GM23248 (cell line): ENCODE results near the gene OR10R2. TPM values are rescaled to one million over a fixed set of nuclear protein-coding genes. Genes with fewer than 3 reads are reported as not detected.
A peak's percentile ranks its signal among the peaks of the same experiment; 100 is the strongest.

Experiments
- DNase-seq: peaks from one replicate; pipeline ENCODE4 v3.0.0-alpha.2; 2015
- H2AFZ ChIP-seq: fragments of 200-600 bp; sonication (generic); 2 replicates; pipeline ENCODE4 v1.6.1; 2016; ENCODE audit warnings: antibody characterized with exemption
- H3F3A ChIP-seq: fragments of 200-600 bp; sonication (generic); 2 replicates; pipeline ENCODE4 v1.6.1; 2016; ENCODE audit warnings: mild to moderate bottlenecking, antibody characterized with exemption, mixed run types; ENCODE audit not compliant: insufficient read depth
- H3K27ac ChIP-seq: fragments of 200-600 bp; sonication (generic); 2 replicates; pipeline ENCODE4 v1.5.1; 2016; ENCODE audit warnings: mild to moderate bottlenecking
- H3K27me3 ChIP-seq: fragments of 200-600 bp; sonication (generic); replicated peaks from 2 replicates; pipeline ENCODE4 v1.6.1; 2016; ENCODE audit warnings: mild to moderate bottlenecking; ENCODE audit not compliant: insufficient read depth
- H3K36me3 ChIP-seq: fragments of 200-600 bp; sonication (generic); 2 replicates; pipeline ENCODE4 v1.6.1; 2016; ENCODE audit warnings: low read depth, mild to moderate bottlenecking
- H3K4me1 ChIP-seq: fragments of 200-600 bp; sonication (generic); 2 replicates; pipeline ENCODE4 v1.6.1; 2016; ENCODE audit warnings: mild to moderate bottlenecking; ENCODE audit not compliant: insufficient read depth
- H3K4me2 ChIP-seq: fragments of 200-600 bp; sonication (generic); one replicate; pipeline ENCODE4 v1.6.1; 2016; ENCODE audit warnings: mild to moderate bottlenecking; ENCODE audit not compliant: unreplicated experiment
- H3K4me3 ChIP-seq: fragments of 200-600 bp; sonication (generic); 2 replicates; pipeline ENCODE4 v1.5.1; 2016; ENCODE audit warnings: mild to moderate bottlenecking
- H3K79me2 ChIP-seq: fragments of 200-600 bp; sonication (generic); 2 replicates; pipeline ENCODE4 v1.6.1; 2016; ENCODE audit warnings: mild to moderate bottlenecking; ENCODE audit not compliant: insufficient read depth
- H3K9ac ChIP-seq: fragments of 200-600 bp; sonication (generic); 2 replicates; pipeline ENCODE4 v1.6.1; 2016; ENCODE audit warnings: mild to moderate bottlenecking
- H3K9me2 ChIP-seq: fragments of 200-600 bp; sonication (generic); 2 replicates; pipeline ENCODE4 v1.6.1; 2016; ENCODE audit warnings: mixed run types, mild to moderate bottlenecking, moderate library complexity; ENCODE audit not compliant: insufficient read depth
- H3K9me3 ChIP-seq: fragments of 200-600 bp; sonication (generic); one replicate; pipeline ENCODE4 v1.6.1; 2017; ENCODE audit warnings: low read depth
- H4K20me1 ChIP-seq: fragments of 200-600 bp; sonication (generic); 2 replicates; pipeline ENCODE4 v1.6.0; 2016; ENCODE audit not compliant: insufficient read depth
- EZH2 ChIP-seq: fragments of 200-600 bp; sonication (generic); IDR thresholded peaks from 2 replicates; pipeline ENCODE4 v1.6.1; 2018; ENCODE audit warnings: antibody characterized with exemption, mild to moderate bottlenecking; ENCODE audit not compliant: insufficient read depth, poor library complexity, severe bottlenecking
- EZH2phosphoT487 ChIP-seq: fragments of 200-600 bp; sonication (generic); IDR thresholded peaks from 2 replicates; pipeline ENCODE4 v1.6.1; 2018; ENCODE audit warnings: antibody characterized with exemption, moderate library complexity, mild to moderate bottlenecking, low read depth; ENCODE audit not compliant: insufficient read depth
- WGBS, 2 experiments: methylation state at CpG; one replicate each; pipeline ENCODE4 v1.1.6; 2015 to 2017; ENCODE audit warnings: low lambda C conversion rate in 2 of 2, low coverage in 1 of 2; ENCODE audit errors: missing lambda C conversion rate in 2 of 2; 5-methylcytosine and 5-hydroxymethylcytosine counted together
- in situ Hi-C: fragments of 300-500 bp; cut with MboI; formaldehyde crosslinking; loops from 2 replicates; pipeline ENCODE4 v1.15.0; 2020
- polyA plus RNA-seq: library from polyadenylated mRNA; unstranded; fragments of >200 nt; fragmentation: Nextera tagmentation; extraction: Ambion mirVana; gene quantifications from 2 replicates; pipeline ENCODE4 v1.2.1, GENCODE V29; 2016
- total RNA-seq: library from RNA; depleted of rRNA; stranded (reverse); fragments of >200 nt; shearing (Covaris generic); gene quantifications from 2 replicates; pipeline ENCODE4 v1.2.3, GENCODE V29; 2014

The OR10R2 gene
- total and polyA plus RNA-seq, 2 experiments from 2014 or later: not detected

DNA sequence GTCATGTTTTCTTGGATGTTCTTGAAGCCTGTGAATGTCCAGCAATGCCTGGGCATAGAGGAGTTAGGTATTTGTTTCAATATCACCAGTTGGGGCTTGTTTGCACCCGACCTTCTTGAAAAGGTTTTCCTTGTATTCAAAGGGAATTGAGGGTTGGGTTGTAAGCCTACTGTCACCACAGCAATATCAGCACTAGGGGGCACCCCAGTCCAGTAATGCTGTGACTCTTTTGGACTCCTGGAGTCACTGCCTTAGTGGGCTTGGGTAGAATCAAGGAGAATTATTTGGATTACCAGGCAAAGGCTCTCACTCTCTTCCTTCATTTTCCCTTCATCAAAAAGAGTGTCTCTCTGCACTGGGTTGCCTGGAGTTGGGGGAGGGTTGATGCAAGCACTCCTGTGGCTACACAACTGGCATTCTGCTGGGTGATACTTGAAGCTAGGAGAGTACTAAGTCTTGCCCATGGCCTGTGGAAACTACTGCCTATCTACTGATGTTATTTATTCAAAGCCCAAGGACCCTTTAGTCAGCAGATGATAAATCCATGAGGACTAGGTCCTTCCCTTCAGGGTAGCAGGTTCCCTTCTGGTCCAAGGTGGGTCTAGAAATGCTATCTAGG lies 34.5 kb downstream of the OR10R2 start:
- Histone ChIP-seq H3K79me2 (no peaks in the 10 kb centered on the region), H3K4me2 (no peak overlapping the region), H3K36me3 (no peaks in the 10 kb centered on the region), H2AFZ (no peak overlapping the region), H3K9me3 (no peaks in the 10 kb centered on the region), H3K9me2 (no peaks in the 10 kb centered on the region), H3K4me3 (no peak overlapping the region), H3K4me1 (no peaks in the 10 kb centered on the region), H3F3A (no peaks in the 10 kb centered on the region), H4K20me1 (no peaks in the 10 kb centered on the region), H3K27ac (no peak overlapping the region), H3K9ac (no peak overlapping the region), H3K27me3 (no peaks in the 10 kb centered on the region)
- WGBS, 2 experiments: 0 to 7% methylated on average over 1 of the region's 1 CpG
- no peak for TF ChIP-seq EZH2phosphoT487
- no peak for TF ChIP-seq EZH2
- peak; percentile 37 for DNase-seq
- in situ Hi-C loops: no loop called here

DNA sequence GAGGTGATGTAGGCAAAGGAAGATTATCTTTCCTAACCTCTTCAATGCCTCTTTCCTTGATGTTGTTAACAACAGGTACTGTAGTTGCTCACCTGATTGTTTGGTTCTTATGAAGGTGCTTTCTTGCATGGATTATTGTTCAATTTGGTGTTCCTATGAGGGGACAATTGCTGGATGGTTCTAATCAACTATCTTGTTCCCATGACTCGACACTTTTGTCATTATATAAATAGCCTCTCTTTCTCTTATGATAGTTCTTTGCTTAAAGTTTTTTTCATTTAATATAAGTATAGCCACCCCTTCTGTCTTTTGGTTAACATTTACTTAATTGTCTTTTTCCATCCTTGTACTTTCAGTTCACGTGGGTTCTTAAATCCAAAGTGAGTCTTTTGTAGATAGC lies 35.5 kb downstream of the OR10R2 start:
- Histone ChIP-seq H3K36me3 (no peaks in the 10 kb centered on the region), H3K79me2 (no peaks in the 10 kb centered on the region), H3K9me2 (no peaks in the 10 kb centered on the region), H3K4me1 (no peaks in the 10 kb centered on the region), H3F3A (no peaks in the 10 kb centered on the region), H3K9ac (no peak overlapping the region), H3K4me3 (no peak overlapping the region), H3K27ac (no peak overlapping the region), H4K20me1 (no peaks in the 10 kb centered on the region), H3K27me3 (no peaks in the 10 kb centered on the region), H2AFZ (no peak overlapping the region), H3K4me2 (no peak overlapping the region), H3K9me3 (no peaks in the 10 kb centered on the region)
- WGBS, 2 experiments: 10 to 21% methylated on average over 2 of the region's 2 CpGs
- in situ Hi-C loops: no loop called here
- TF ChIP-seq EZH2: no peak
- TF ChIP-seq EZH2phosphoT487: no peak
- no peak for DNase-seq

DNA sequence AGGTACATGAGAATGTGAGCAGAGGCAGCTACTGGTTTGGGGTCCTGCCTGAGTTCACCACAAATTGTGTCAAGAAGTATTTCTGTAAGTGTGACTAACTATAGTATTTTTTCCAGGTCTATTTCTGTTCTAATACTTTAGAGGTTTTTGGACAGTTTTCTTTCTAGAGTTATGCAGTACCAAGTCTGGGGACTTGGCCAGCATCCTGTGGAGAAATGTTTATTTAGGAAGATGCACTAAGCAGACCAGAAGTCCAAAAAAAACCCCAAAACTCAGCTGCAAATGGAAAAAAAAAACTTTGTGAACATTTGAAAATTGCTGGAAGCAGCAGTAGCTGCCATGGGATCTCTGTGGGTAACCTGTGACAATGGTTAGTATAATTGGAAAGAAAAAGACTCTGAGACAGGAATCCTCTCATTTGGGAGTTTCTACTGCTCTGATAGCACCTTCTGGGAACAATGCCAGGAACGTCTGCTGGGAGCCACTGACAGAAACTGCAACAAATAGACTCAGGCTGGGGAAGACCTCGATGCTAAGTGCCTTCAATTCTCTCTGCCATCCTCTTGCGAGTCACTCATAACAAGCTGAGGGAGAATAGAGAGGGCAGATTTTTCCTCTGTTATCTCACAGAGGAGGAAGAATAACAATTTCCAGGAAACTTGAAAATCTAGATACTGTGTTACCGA lies 37.6 kb downstream of the OR10R2 start:
- in situ Hi-C loops: no loop called here

DNA sequence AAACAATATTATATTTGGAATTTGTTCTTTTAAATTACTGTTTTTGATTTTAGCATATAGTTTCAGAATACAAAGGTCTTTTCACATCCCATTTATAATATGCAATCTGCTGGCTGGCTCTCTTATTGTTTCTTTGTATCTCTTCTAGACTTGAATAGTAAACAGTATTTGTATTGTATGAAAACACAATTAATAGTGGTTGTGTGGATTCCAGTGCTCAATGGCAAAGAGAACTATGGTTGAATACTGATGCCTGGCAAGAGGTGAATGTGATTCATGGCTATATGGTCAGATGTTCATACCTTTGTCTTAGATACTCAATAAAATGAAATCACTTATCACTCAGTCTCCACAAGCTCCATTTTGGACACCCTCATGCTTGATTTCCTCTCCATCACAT lies 44.9 kb downstream of the OR10R2 start:
- no peak for TF ChIP-seq EZH2
- no peak for TF ChIP-seq EZH2phosphoT487
- H3K4me2 ChIP-seq: no peak overlapping the region
- H3K27me3 ChIP-seq: no peaks in the 10 kb centered on the region
- no peaks in the 10 kb centered on the region for H3F3A ChIP-seq
- no peaks in the 10 kb centered on the region for H3K36me3 ChIP-seq
- no peak overlapping the region for H3K4me3 ChIP-seq
- H3K9ac ChIP-seq: no peak overlapping the region
- H3K9me3 ChIP-seq: no peaks in the 10 kb centered on the region
- H3K4me1 ChIP-seq: no peaks in the 10 kb centered on the region
- DNase-seq: no peak
- in situ Hi-C loops: no loop called here
- no peak overlapping the region for H3K27ac ChIP-seq
- H3K9me2 ChIP-seq: no peaks in the 10 kb centered on the region
- no peaks in the 10 kb centered on the region for H4K20me1 ChIP-seq
- H3K79me2 ChIP-seq: no peaks in the 10 kb centered on the region
- H2AFZ ChIP-seq: no peak overlapping the region

More for the DNA sequence above, 37.6 kb downstream of the OR10R2 start:
- TF ChIP-seq EZH2phosphoT487: no peak
- no peak for TF ChIP-seq EZH2
- no peaks in the 10 kb centered on the region for H4K20me1 ChIP-seq
- no peaks in the 10 kb centered on the region for H3K9me3 ChIP-seq
- 3% methylated on average over 4 of the region's 4 CpGs for WGBS, 2 experiments
- H3K9me2 ChIP-seq: no peaks in the 10 kb centered on the region
- H3F3A ChIP-seq: no peaks in the 10 kb centered on the region
- no peak overlapping the region for H3K4me2 ChIP-seq
- H3K27me3 ChIP-seq: no peaks in the 10 kb centered on the region
- H2AFZ ChIP-seq: no peak overlapping the region
- no peak overlapping the region for H3K4me3 ChIP-seq
- H3K79me2 ChIP-seq: no peaks in the 10 kb centered on the region
- DNase-seq: peak; percentile 4
- no peaks in the 10 kb centered on the region for H3K4me1 ChIP-seq
- no peak overlapping the region for H3K27ac ChIP-seq
- H3K9ac ChIP-seq: no peak overlapping the region
- H3K36me3 ChIP-seq: no peaks in the 10 kb centered on the region
